Measurements from ENCODE around the gene STAG3. TPM values are rescaled to one million over a fixed set of nuclear protein-coding genes. Genes with fewer than 3 reads are reported as not detected.

The STAG3 gene
- total RNA-seq, 1 experiment from 2014 or later, result 3.1 TPM

- H4K5ac ChIP-seq (ENCODE audit: insufficient read length, low read depth, low read length), result no peak overlapping the region
- H2AFZ ChIP-seq (ENCODE audit: low read length), result no peak overlapping the region
- no peak overlapping the region for H2BK20ac ChIP-seq (ENCODE audit: low read depth, low read length, poor library complexity, severe bottlenecking)
- H2BK12ac ChIP-seq (ENCODE audit: insufficient read length, low read depth, low read length), result no peak overlapping the region
- H3K27me3 ChIP-seq (ENCODE audit: insufficient read depth, low read length), result no peaks in the 10 kb centered on the region; the same call in 1 of the 2 replicates
- no peaks in the 10 kb centered on the region; a peak in 1 of 5 replicates for H3K9me3 Mint-ChIP-seq
- no peak overlapping the region for H3K14ac ChIP-seq (ENCODE audit: insufficient read depth, low read length)
- no peak overlapping the region for H2BK120ac ChIP-seq (ENCODE audit: low read depth, low read length, poor library complexity, severe bottlenecking)
- WGBS (ENCODE audit: extremely low coverage, insufficient read length, low lambda C conversion rate), result no CpG with 5 or more reads among the region's 61 CpGs
- H3K27ac ChIP-seq (ENCODE audit: insufficient read length, low read depth, low read length), result no peak overlapping the region
- H3K56ac ChIP-seq (ENCODE audit: insufficient read length, low read depth, low read length), result no peak overlapping the region
- H4K91ac ChIP-seq (ENCODE audit: insufficient read length, low read depth, low read length), result no peak overlapping the region
- no peak overlapping the region for H3K23ac ChIP-seq (ENCODE audit: insufficient read length, low read depth, low read length)
- no peaks in the 10 kb centered on the region for H3K79me1 ChIP-seq (ENCODE audit: insufficient read depth, low read depth, low read length, poor library complexity, severe bottlenecking)
- H2BK5ac ChIP-seq (ENCODE audit: insufficient read length, low read length), result no peak overlapping the region
- H3K36me3 Mint-ChIP-seq (ENCODE audit: insufficient read depth in 1 of 3, low read depth in 3 of 3), result peaks cover 25 to 39% (median 31%) of the 10 kb centered on the region in 3 experiments; a peak in 6 of 7 replicates
- H3K9me3 ChIP-seq (ENCODE audit: control insufficient read depth, low read depth, low read length), result no peaks in the 10 kb centered on the region
- peaks cover 10% of the 10 kb centered on the region for H3K4me1 ChIP-seq (ENCODE audit: insufficient read depth, low read length)
- H2AK5ac ChIP-seq (ENCODE audit: insufficient read length, low read length), result no peak overlapping the region
- no peak overlapping the region for H2BK15ac ChIP-seq (ENCODE audit: low read depth, low read length)
- H4K8ac ChIP-seq (replicated peaks; ENCODE audit: insufficient read length, low read depth, low read length), result no peak overlapping the region
- no peak overlapping the region for H3K4ac ChIP-seq (ENCODE audit: low read depth, low read length)
- H3K4me2 ChIP-seq (ENCODE audit: insufficient read depth, insufficient read length, low read length), result peak overlapping the region; percentile 64
- peaks cover 11% of the 10 kb centered on the region for H3K23me2 ChIP-seq (ENCODE audit: insufficient read length, low read depth, low read length, poor library complexity, severe bottlenecking)
- H3K4me1 Mint-ChIP-seq, result peaks cover 50 to 64% of the 10 kb centered on the region in 2 experiments
- peak overlapping the region; percentile 65 to 68 for H3K4me3 Mint-ChIP-seq
- no peak overlapping the region for H3K9ac ChIP-seq (ENCODE audit: extremely low read depth, insufficient read length, low read length)
- DNase-seq, result peak; percentile 80
- TF ChIP-seq CTCF (conservative IDR thresholded peaks at IDR 0.05), result no peak
- H3K79me2 ChIP-seq (ENCODE audit: insufficient read depth, low read length), result no peaks in the 10 kb centered on the region
- H3K27ac Mint-ChIP-seq, result no peak overlapping the region
- no peaks in the 10 kb centered on the region for H4K20me1 ChIP-seq (ENCODE audit: control insufficient read depth, insufficient read depth, insufficient read length)
- peaks cover 30% of the 10 kb centered on the region for H3K27me3 Mint-ChIP-seq (ENCODE audit: low read depth)
- H3T11ph ChIP-seq (ENCODE audit: low read length), result no peak overlapping the region
- no peak overlapping the region for H3K18ac ChIP-seq (ENCODE audit: insufficient read length, low read depth, low read length)
These were observed 6.5 kb upstream of the STAG3 start for GRCh38 chr7:100171087-100171681.

All from H9 (cell line).